GF-D8 (cell line): ENCODE measurements around the gene ANXA3.
"Not testable (repeated sequence)": the region's sequence is repeated elsewhere in the genome, so short reads cannot be mapped to it uniquely, and the experiment has no call there.

Experiments used
- DNase-seq: peaks from one replicate; lab custom pipeline; 2025; lab: John Stamatoyannopoulos, UW

ANXA3 gene

GRCh38 chr4:78543424-78544125 lies 8.0 kb upstream of the ANXA3 start:
- no peak for DNase-seq

DNA sequence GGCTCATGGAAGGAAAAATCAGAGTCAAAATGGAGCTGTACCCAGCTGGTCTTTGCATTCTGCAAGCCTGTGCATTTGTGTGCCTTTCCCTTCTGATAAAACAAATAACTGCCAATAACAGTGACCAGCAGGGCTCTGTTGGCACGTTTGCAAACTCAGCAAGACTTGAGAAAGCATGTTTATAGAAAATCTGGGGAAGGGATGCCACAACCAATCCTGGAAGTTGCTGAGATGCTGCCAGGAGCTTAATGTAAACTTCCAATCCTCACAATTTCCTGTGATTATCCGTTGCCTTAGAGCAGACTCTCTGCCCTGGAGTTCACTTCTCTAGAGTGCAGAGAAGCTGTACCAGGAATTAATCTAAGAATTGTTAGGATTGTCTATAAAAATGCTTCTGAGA lies 6.9 kb upstream of the ANXA3 start:
- DNase-seq, result no peak

- no peak for DNase-seq
Measured at GRCh38 chr4:78545275-78546246, 6.0 kb upstream of the ANXA3 start.

DNA sequence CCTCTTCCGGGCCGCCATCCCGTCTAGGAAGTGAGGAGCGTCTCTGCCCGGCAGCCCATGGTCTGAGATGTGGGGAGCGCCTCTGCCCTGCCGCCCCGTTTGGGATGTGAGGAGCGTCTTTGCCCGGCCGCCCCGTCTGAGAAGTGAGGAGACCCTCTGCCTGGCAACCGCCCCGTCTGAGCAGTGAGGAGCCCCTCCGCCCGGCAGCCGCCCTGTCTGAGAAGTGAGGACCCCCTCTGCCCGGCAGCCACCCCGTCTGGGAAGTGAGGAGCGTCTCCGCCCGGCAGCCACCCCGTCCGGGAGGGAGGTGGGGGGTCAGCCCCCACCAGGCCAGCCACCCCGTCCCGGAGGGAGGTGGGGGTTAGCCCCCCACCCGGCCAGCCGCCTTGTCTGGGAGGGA lies 3.7 kb upstream of the ANXA3 start:
- not testable (repeated sequence) for DNase-seq

DNA sequence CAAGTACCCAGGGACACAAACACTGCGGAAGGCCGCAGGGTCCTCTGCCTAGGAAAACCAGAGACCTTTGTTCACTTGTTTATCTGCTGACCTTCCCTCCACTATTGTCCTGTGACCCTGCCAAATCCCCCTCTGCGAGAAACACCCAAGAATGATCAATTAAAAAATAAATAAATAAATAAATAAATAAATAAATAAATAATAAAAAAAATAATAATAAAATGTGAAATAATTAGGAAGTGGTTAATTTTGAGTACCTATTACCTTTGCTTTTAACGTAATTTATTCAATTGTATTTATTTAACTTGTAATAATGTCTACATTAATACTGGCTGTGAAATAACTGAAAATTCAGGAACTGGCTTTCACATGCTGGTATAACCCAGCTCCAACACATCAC lies 2.7 kb upstream of the ANXA3 start:
- DNase-seq, result not testable (repeated sequence)

- DNase-seq, result peak; percentile 84
Measured at GRCh38 chr4:78552389-78553042, 946 bp downstream of the ANXA3 start.

GRCh38 chr4:78553043-78553396 lies 1.4 kb downstream of the ANXA3 start:
- DNase-seq, result peak; percentile 65

- peak; percentile 17 for DNase-seq
Measured at GRCh38 chr4:78553529-78554060, 2.0 kb downstream of the ANXA3 start.

- DNase-seq, result no peak
Measured at GRCh38 chr4:78556665-78557064, 5.1 kb downstream of the ANXA3 start.

DNA sequence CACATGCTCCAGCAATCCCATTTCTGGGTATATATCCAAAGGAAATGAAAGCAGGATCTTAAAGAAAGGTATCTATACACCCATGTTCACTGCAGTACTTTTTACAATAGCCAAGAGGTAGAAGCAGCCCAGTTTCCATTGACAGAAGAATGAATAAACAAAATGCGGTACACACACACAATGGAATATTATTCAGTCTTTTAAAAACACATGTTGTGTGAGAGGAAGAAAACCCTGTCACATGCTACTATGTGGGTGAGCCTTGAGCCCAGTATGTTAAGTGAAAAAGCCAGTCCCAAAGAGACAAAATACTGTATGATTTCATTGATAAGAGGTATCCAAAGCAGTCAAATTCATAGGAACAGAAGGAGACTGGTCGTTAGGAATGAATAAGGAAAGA lies 6.3 kb downstream of the ANXA3 start:
- DNase-seq, result no peak

DNA sequence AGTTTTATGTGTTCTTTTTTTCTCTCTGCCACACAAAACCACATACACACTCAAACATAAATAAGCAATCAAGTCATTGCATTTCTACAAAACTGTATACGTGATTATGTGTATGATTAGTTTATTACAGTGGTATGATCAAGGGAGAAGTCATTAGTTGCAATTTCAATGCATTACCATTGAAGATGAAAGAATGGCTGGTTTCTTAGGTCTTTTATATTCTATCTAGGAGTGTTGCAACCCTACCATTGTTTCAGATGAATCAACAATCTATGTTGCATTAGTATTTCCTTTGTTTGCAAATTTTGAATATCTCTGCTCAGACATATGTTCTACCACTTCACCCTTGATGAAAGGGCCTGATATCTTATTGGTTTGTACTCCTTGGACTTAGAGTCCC lies 6.8 kb downstream of the ANXA3 start:
- DNase-seq, result no peak

DNA sequence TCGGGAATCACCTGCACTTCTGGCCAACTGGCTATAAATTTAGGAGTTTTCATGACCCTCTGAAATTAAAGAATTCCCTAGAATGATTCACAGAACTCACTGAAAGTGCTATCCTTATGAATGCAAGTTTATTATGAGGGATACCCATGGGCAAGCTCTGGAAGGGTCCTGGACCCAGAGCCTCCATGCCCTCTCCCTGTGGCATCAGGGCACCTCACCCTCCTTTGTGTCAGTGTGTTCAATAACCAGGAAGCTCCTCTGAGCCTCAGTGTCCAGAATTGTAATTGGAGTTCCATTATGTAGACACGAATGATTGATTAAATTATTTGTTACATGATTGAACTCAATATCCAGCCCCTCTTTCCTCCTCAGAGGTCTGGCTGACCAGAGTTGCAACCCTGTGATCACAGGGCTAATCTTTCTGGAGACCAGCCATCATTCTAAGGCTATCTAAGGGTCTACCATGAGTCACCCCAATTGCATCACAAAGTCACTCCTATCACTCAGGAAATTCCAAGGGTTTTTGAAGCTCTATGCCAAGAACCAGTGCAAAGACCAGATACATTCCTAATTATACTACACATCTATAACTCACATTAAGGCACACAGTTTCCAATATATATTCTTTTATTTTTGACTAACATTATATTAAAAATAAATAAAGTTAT lies 8.9 kb downstream of the ANXA3 start:
- DNase-seq, result no peak

GRCh38 chr4:78561677-78562076 lies 10.1 kb downstream of the ANXA3 start:
- DNase-seq, result no peak

GRCh38 chr4:78562687-78563086 lies 11.1 kb downstream of the ANXA3 start:
- DNase-seq, result no peak

DNA sequence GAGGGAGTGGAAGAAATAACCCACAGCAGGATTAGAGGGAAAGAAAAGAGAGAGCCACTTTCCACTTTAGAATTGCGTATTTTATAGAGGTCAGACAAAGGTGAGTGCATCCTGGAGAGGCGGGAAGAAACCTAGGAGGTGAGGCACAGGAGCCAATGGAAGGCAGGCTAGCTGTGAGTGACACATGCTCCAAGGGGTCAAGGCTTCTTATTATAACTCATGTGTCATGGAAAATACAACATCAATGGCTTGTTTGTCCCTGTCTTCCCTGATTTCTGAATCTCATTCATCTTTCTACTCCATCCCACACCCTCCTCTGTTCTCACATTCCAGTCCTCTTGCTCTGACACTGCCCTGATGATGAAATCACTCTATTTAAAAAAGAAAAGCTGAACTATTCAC lies 14.4 kb downstream of the ANXA3 start:
- no peak for DNase-seq

DNA sequence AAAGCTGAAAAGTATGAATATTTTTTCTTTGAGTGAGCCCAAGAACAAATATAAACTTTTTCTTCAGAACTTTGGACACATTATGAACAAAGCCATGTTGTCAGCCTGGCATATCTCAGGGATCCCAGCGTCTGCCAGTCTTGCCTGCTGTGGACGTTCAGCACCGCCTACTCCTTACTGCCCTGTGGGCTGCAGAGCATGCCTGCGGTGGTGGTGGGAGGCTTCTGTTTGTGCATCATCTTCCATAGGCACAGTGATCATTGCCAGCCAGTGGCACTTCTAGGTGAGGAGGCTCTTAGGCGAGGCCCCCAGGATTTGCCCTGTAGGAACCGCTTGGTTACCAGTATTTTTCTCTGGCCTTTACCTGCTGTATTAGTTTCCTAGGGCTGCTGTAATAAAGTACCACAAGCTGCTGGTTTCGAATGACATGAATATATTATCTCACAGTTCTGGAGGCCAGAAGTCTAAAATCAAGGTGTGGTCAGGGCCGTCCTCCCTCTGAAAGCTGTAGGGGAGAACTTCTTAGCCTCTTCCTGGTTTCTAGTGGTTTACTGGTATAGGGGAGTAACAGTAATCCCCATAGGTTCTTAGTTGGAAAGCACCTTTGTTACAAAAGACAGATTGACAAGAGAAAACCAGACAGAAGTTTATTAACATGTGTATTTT lies 15.4 kb downstream of the ANXA3 start:
- no peak for DNase-seq

- DNase-seq, result no peak
Measured at GRCh38 chr4:78567500-78568060, 16.0 kb downstream of the ANXA3 start.

GRCh38 chr4:78568640-78569305 lies 17.2 kb downstream of the ANXA3 start:
- no peak for DNase-seq

GRCh38 chr4:78569306-78569821 lies 17.8 kb downstream of the ANXA3 start:
- DNase-seq, result no peak

DNA sequence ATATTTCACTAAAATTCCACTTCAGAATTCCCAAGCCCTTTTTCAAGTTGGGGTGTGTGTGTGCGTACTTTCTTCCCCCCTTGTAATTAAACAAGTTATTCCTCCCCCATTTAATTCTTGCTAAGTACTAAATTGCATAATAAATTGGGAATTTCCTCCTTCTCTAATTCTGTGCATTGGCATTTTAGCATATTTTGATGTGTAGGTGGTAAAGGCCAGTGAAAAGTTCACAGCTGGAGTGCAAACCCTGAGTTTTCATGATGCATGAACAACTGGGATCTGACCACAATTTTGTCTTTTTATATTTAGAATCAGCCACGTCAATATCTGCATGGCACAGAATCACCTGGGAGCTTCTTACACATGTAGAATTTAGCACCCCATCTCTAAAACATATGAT lies 18.5 kb downstream of the ANXA3 start:
- no peak for DNase-seq
